Left lung (tissue), 10 donors: ENCODE results near the gene FCGR3B. TPM values are rescaled to one million over a fixed set of nuclear protein-coding genes. Genes with fewer than 3 reads are reported as not detected.
"Not testable (repeated sequence)": the region's sequence is repeated elsewhere in the genome, so short reads cannot be mapped to it uniquely, and the experiment has no call there.

ENCODE experiments used
- ATAC-seq: fragments of 200-7000 bp; cut with Tn5 transposase; one replicate; pipeline ENCODE4 v1.9.1; 2020; ENCODE audit warnings: moderate library complexity
- DNase-seq, 4 donors: peaks; one replicate each; pipeline ENCODE4 v3.0.0-alpha.2; 2013 to 2020
- H3K27ac ChIP-seq, 2 donors: fragments of 200-600 bp; sonication (generic) in 1 of 2; one replicate each; pipeline versions ENCODE4 v1.5.0 to v1.8.0; 2020 to 2021
- H3K27me3 ChIP-seq, 2 donors: fragments of 200-600 bp; sonication (generic) in 1 of 2; one replicate each; pipeline versions ENCODE4 v1.5.0 to v1.8.0; 2020 to 2021
- H3K36me3 ChIP-seq, 2 donors: fragments of 200-600 bp; sonication (generic) in 1 of 2; one replicate each; pipeline versions ENCODE4 v1.5.0 to v1.8.0; 2020 to 2021
- H3K4me1 ChIP-seq, 2 donors: fragments of 200-600 bp; one replicate each; pipeline ENCODE4 v1.8.0; 2021
- H3K4me3 ChIP-seq, 2 donors: fragments of 200-600 bp; sonication (generic) in 1 of 2; one replicate each; pipeline versions ENCODE4 v1.5.0 to v1.8.0; 2020 to 2021; ENCODE audit warnings: mild to moderate bottlenecking in 1 of 2
- H3K9me3 ChIP-seq, 2 donors: fragments of 200-600 bp; sonication (generic) in 1 of 2; one replicate each; pipeline versions ENCODE4 v1.5.0 to v1.8.0; 2020 to 2021
- intact Hi-C, 2 donors: fragments of 100-400 bp; cut with DNase I; formaldehyde crosslinking; loops; one replicate each; pipeline versions ENCODE4 v1.11.2 to v1.14.2; 2022
- polyA plus RNA-seq, 6 donors: library from polyadenylated mRNA; unstranded; fragments of 120-200 nt; gene quantifications; one replicate each; pipeline ENCODE4 v1.2.1, GENCODE V29; 2013; ENCODE audit not compliant: insufficient read length in 6 of 6
- total RNA-seq, 2 donors: library from RNA; stranded (reverse); fragmentation: NEBNext Ultra II Directional; extraction: Animal tissue kit (Norgen Biotek cat#: 25700); gene quantifications; one replicate each; pipeline ENCODE4 v1.2.1, GENCODE V29; 2021
- TF ChIP-seq, protein P1 (sequence below), 2 donors: fragments of 200-600 bp; sonication (generic) in 1 of 2; IDR thresholded peaks; one replicate each; pipeline versions ENCODE4 v1.5.0 to v1.8.0; 2021; ENCODE audit warnings: antibody characterized with exemption in 2 of 2
- donor health status: DM: no; HTN: yes; CAD: no.
- donor health status: DM: no; HTN: no; CAD: no.

Gene FCGR3B
- total and polyA plus RNA-seq, 8 donors, result 0.20 to 74.8 (median 0.77) TPM

DNA sequence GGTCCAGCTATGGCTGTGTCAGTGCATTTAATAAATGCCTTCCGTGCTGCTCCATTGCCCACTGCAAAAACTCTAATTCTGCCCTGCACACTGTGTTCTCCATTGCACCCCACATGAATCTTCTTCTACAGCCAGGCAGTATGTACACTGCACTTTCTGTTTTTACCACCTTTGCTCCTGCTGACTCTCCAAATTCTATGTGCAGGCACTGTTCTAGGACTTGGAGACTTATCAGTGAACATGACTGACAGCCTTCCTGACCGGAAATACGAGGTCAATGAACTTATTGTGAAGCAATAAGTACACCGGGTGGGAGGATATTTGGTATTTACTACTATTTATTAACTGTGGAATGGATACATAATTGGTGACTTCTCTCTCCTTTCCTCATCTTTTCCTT, 33.7 kb upstream of the FCGR3B start:
- H3K4me1 ChIP-seq, intact Hi-C loops, H3K36me3 ChIP-seq, ATAC-seq, DNase-seq, H3K27me3 ChIP-seq, H3K4me3 ChIP-seq, H3K9me3 ChIP-seq, H3K27ac ChIP-seq: not testable (repeated sequence)

DNA sequence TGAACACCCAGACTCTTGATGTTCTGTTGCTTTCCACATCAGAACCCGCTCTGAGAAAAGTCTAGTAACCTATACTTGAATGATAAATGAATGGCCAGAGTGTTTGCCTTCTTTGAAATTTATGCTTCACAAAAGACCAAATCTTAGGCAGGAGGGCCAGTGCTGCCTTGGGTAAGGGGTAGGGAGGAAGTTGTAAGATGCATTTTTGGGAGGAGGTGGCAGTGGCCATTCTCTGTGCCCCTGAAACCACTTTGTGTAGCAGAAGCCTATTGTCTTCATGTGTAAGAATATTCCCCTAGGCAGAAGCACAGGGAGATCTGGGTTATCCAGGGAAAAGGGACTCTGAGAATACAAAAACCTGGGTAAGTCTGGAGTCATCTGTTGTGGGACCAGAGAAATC, 32.6 kb upstream of the FCGR3B start:
- H3K4me3 ChIP-seq, intact Hi-C loops, H3K27ac ChIP-seq, ATAC-seq, H3K9me3 ChIP-seq, H3K36me3 ChIP-seq, DNase-seq, H3K4me1 ChIP-seq, H3K27me3 ChIP-seq: not testable (repeated sequence)

DNA sequence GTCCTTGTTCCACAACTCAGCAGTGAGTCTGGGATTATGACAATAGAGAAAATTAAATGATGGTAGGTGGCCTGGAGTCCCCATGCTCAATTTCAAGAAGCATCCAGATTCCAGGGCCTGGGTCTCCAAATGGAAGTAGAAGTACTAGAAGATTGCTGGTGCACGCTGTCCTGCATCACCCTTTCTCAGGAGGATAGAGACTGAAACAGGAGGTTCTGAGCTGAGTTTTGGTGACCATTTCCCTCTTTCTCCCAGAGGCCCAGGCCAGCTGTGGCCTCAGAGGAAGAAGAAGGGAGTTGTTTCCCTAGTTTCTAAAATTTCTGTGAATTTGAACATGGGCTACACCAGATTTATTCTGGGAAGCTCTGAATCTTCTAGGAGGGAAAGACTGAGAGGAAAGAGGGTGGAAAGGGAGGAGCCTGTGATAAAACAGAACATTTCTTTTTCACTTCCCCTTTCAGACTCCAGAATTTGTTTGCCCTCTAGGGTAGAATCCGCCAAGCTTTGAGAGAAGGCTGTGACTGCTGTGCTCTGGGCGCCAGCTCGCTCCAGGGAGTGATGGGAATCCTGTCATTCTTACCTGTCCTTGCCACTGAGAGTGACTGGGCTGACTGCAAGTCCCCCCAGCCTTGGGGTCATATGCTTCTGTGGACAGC, 31.8 kb upstream of the FCGR3B start, which contains the start of gene FCGR2B:
Gene FCGR2B, plus strand, starts transcription at position 460 of the 656 bp plus-strand sequence. Its CDS starts 99 bp downstream, at position 559.
- peak; percentile 39 for ATAC-seq
- H3K9me3 ChIP-seq, H3K4me3 ChIP-seq, H3K27ac ChIP-seq, H3K27me3 ChIP-seq, DNase-seq, H3K36me3 ChIP-seq, intact Hi-C loops, H3K4me1 ChIP-seq: not testable (repeated sequence)

DNA sequence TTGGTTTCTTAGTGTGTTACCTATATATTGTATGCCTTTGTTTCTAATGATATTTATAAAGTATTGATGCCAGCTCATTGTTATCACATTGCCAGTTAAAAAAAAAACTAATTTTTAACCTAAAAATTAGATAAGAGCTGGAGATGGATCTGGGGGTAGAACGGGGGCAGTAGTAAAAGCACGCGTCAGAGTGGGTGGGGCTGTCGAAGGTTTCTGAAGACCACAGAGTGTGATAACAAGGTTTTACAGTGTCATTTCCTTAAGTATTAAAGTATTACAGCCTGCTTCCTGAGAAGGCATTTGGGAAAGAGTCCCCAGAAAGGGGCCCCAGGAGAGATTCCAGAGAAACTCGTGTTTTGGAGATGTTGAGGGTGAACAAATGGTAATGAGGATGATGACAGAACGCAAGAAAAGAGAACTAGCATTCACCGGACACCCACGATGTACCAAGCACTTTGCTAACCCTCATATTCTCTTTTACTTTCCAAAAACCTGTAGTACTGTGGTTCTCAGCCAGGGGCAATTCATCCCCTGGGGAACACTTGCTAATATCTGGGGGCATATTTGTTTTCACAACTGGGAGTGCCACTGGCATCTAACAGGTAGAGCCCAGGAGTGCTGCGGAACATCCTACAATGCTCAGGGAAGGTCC, 30.8 kb upstream of the FCGR3B start:
- H3K36me3 ChIP-seq, H3K9me3 ChIP-seq, H3K4me1 ChIP-seq, H3K4me3 ChIP-seq, ATAC-seq, H3K27ac ChIP-seq, intact Hi-C loops, H3K27me3 ChIP-seq, DNase-seq: not testable (repeated sequence)

DNA sequence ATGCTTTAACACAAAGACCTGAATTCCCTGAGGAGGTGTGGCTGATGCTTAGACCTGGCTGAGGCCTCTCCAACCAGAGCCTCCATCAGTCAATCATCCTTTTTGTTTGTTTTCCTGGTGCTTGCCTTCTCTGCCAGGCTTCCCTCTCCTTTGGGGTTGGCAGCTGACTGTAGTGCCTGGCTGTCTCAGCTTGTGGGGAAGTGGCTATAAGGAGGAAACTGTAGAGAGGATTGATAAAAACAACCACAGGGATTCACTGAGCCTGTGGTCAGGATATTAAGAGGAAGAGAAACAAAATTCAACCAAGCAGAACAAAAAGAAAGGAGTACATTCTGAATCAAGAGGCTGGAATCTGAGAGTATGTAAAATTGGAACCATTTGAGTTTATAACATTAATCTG, 27.5 kb upstream of the FCGR3B start:
- H3K27me3 ChIP-seq, H3K27ac ChIP-seq, H3K4me3 ChIP-seq, DNase-seq, H3K4me1 ChIP-seq, H3K9me3 ChIP-seq, intact Hi-C loops, H3K36me3 ChIP-seq: not testable (repeated sequence)
- ATAC-seq, result peak; percentile 81

DNA sequence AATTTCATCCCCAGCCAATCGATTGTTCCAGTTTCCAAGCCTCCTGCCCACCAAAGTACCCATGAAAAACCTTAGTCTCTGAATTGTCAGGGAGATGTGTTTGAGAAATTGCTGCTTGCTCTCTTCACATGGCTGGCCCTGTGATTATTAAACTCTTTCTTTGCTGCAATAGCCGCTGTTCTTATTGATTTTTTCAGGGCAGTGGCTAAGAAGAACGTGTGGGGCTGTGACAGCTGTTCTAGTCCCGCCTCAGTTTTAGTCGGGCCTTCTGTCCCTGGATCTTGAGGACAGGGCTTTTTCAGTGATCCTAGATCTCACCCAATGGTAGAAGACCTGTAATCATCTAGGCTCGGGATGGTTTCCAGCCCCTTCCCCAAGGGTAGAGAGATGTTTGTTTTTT, 23.0 kb upstream of the FCGR3B start:
- H3K36me3 ChIP-seq, intact Hi-C loops, H3K4me1 ChIP-seq, H3K27me3 ChIP-seq, H3K4me3 ChIP-seq, DNase-seq, H3K9me3 ChIP-seq, H3K27ac ChIP-seq, ATAC-seq: not testable (repeated sequence)

DNA sequence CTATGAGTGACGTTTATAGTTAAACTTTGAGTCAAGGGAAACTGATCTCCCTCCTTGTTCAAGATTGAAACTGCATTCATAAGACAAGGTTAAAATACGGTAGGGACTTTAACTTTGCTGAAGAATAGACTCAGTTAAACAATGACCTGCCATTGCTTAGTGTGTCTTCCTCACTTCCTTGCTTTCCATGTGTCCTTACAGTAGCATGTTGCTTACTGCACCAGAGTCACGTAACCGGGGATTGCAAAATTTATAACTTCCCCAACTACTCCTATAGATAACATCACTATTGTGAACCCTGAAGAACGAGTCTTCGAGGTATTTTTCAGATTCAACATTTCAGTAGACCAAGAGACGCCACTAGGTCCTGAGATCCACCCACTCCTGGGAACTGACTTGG, 22.6 kb upstream of the FCGR3B start:
- H3K36me3 ChIP-seq, H3K27ac ChIP-seq, H3K27me3 ChIP-seq, H3K4me1 ChIP-seq, DNase-seq, H3K4me3 ChIP-seq, H3K9me3 ChIP-seq, intact Hi-C loops: not testable (repeated sequence)
- peak; percentile 39 for ATAC-seq

DNA sequence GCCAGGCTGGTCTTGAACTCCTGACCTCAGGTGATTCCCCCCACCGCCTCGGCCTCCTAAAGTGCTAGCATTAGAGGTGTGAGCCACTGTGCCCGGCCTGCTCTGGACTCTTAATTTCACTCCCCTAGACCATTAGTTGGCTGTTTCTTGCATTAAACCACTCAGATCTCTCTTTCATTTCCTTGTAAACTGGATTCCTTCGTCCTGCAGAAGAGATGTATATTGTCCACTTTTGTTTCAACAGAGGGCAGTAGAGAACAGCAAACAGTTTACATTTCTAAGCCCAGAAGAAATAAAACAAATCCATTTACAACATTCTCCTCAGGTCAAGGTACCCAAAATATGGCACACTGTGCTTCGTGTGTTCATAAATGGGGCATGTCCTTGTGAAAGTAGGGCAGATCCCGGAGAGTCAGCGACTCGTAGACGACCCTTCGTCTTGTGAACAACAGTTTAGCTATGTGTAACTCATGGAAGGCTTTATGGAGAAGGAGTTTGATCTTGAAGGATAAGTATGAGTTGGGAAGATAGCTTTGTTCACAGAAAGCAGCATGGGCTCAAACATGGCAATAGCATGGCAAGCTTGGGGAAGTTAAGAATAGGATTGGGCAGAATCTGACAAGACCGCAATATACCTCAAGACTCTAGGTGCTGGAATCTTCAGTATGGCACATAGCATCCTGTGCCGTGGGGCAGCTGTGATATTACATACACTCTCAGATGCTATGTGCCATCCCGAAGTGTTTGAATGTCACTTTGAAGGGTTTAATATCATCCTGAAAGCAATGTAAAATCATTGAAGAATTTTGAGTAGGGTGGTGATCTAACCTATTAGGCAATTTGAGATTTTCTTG, 16.8 kb upstream of the FCGR3B start:
- H3K27ac ChIP-seq, H3K27me3 ChIP-seq, H3K4me3 ChIP-seq, H3K4me1 ChIP-seq, H3K36me3 ChIP-seq, H3K9me3 ChIP-seq, intact Hi-C loops: not testable (repeated sequence)
- peak in 1 of 4 donors; percentile 19 for DNase-seq
- ATAC-seq, result peak; percentile 79
- TF ChIP-seq, protein P1, sequence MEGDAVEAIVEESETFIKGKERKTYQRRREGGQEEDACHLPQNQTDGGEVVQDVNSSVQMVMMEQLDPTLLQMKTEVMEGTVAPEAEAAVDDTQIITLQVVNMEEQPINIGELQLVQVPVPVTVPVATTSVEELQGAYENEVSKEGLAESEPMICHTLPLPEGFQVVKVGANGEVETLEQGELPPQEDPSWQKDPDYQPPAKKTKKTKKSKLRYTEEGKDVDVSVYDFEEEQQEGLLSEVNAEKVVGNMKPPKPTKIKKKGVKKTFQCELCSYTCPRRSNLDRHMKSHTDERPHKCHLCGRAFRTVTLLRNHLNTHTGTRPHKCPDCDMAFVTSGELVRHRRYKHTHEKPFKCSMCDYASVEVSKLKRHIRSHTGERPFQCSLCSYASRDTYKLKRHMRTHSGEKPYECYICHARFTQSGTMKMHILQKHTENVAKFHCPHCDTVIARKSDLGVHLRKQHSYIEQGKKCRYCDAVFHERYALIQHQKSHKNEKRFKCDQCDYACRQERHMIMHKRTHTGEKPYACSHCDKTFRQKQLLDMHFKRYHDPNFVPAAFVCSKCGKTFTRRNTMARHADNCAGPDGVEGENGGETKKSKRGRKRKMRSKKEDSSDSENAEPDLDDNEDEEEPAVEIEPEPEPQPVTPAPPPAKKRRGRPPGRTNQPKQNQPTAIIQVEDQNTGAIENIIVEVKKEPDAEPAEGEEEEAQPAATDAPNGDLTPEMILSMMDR (IDR thresholded peaks at IDR 0.05), result peak; percentile 40 to 47

DNA sequence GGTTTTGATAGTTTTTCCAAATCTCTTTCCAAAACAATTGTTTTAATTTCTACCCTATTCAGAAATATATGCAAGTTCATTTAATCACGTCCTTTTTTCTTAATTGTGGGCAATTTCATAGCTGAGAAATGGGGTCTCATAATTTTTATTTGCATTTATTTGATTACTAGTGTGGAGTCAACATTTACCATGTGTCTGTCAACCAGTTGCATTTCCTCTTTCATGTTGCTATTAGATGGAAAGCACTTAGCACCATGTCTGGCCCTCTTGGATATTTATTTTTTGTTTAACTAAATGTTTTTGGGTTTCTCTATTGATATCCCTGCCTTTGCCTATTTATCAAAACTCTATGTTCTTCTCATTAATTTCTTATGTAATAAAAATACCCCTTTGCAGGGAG, 13.9 kb upstream of the FCGR3B start:
- H3K9me3 ChIP-seq, DNase-seq, ATAC-seq, H3K36me3 ChIP-seq, intact Hi-C loops, H3K27me3 ChIP-seq, H3K4me3 ChIP-seq, H3K4me1 ChIP-seq: not testable (repeated sequence)
- peak overlapping the region in 1 of 2 donors; percentile 90 for H3K27ac ChIP-seq

DNA sequence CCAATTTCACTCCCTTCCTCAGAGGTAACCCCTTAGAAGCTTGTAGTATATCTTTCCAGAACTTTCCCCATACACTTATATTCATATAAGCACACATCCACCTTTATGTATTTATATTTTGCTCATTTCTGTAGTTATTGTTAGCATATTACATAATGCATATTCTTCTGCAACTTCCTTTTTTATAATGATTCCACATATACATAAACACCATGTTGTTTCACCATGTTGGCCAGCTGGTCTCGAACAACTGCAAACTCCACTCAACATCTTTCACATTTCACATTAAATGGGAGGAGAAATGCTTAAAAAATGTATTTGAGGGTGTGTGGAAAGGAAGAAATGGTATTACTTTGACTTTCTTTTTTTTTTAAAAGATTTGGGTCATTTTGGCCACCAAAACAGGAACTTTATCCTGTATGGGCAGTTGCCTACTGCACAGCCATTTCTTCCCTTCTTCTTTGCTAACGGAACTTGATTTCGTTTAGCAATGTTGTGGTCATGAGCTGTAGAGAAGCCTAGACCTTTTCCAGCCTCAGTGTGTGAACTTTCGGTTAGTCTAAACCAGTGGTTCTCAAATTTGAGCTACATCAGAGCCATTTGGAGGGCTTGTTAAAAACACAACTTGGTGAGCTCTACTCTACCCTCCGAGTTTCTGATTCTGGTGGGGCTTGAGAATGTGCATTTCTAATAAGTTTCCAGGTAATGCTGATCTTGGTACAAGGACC, 12.7 kb upstream of the FCGR3B start:
- H3K4me1 ChIP-seq, H3K4me3 ChIP-seq, H3K36me3 ChIP-seq, H3K27me3 ChIP-seq, DNase-seq, H3K9me3 ChIP-seq, intact Hi-C loops: not testable (repeated sequence)
- peak overlapping the region; percentile 13 to 90 for H3K27ac ChIP-seq
- peak; percentile 70 for ATAC-seq

DNA sequence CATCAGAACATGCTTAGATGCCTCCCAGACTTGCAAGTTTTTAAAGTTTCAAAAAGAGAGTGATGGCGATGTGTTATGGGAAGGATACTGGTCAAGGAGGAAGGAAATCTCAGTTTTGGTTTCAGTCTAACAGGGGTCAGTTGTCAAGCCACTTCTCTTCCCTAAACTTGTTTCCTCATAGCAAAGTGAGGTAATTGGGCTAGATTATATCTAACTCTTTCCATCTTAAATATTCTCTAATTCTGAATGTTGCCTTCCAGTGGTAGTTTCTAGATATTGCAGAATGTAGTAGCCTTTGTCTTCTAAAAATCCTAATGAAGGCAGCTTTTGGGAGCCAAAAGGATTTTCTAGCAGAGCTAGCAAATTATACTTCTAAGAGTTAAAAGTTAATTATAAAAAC, 11.7 kb upstream of the FCGR3B start:
- H3K27me3 ChIP-seq, H3K4me1 ChIP-seq, intact Hi-C loops, H3K9me3 ChIP-seq, DNase-seq, H3K4me3 ChIP-seq, H3K36me3 ChIP-seq: not testable (repeated sequence)
- H3K27ac ChIP-seq, result peak overlapping the region in 1 of 2 donors; percentile 90
- peak; percentile 62 for ATAC-seq
